ENCODE results near the gene DRD2. TPM values are rescaled to one million over a fixed set of nuclear protein-coding genes. Genes with fewer than 3 reads are reported as not detected.
"Not testable (repeated sequence)": the region's sequence is repeated elsewhere in the genome, so short reads cannot be mapped to it uniquely, and the experiment has no call there.

Gene DRD2
- total RNA-seq, result under 1 TPM; 0.30 to 0.86 TPM

- H3K27me3 Mint-ChIP-seq, result peaks cover 64% of the 10 kb centered on the region
- H3K4me1 Mint-ChIP-seq, result peaks cover 8% of the 10 kb centered on the region
- no peaks in the 10 kb centered on the region for H3K36me3 Mint-ChIP-seq (ENCODE audit: low read depth)
- no peak within 1 kb of the TSS for H3K27ac Mint-ChIP-seq
- DNase-seq, result no peak
- H3K9me3 Mint-ChIP-seq, result no peaks in the 10 kb centered on the region
- ChIA-PET POLR2A (no interaction called here), CTCF (no interaction called here)
- peak within 1 kb of the TSS; percentile 38 for H3K4me3 Mint-ChIP-seq
These were observed at the start of gene DRD2 for GRCh38 chr11:113475160-113475761. Gene DRD2 (minus strand): TSS chr11:113475398. CDS start chr11:113424651, 50,747 bp downstream.

- DNase-seq; CTCF ChIA-PET; H3K36me3 Mint-ChIP-seq (ENCODE audit: low read depth); H3K4me3 Mint-ChIP-seq; H3K9me3 Mint-ChIP-seq; H3K27ac Mint-ChIP-seq; H3K4me1 Mint-ChIP-seq; POLR2A ChIA-PET: not testable (repeated sequence)
- H3K27me3 Mint-ChIP-seq, result peaks cover 29% of the 10 kb centered on the region
These were observed 48.7 kb upstream of the DRD2 start for GRCh38 chr11:113523906-113524305.

GRCh38 chr11:113521737-113522517 is 46.7 kb upstream of the DRD2 start:
- Mint-ChIP-seq H3K36me3 (ENCODE audit: low read depth) (no peaks in the 10 kb centered on the region), H3K4me3 (no peak overlapping the region), H3K9me3 (no peaks in the 10 kb centered on the region), H3K27ac (no peak overlapping the region), H3K27me3 (peaks cover 28% of the 10 kb centered on the region), H3K4me1 (no peaks in the 10 kb centered on the region)
- CTCF ChIA-PET, result interaction anchor here (1.5 kb wide), 1 partner anchor 11 kb away, joined by 4 read pairs; no protein-coding TSS in a partner anchor
- POLR2A ChIA-PET, result no interaction called here
- no peak for DNase-seq

- ChIA-PET CTCF (interaction anchor here (1.9 kb wide), 1 partner anchor 13 kb away, joined by 7 read pairs; no protein-coding TSS in a partner anchor), POLR2A (interaction anchor here (0.9 kb wide), 1 partner anchor 12 kb away, joined by 3 read pairs; no protein-coding TSS in a partner anchor)
- no peak overlapping the region for H3K27ac Mint-ChIP-seq
These were observed 44.9 kb upstream of the DRD2 start for GRCh38 chr11:113519989-113520613.

GRCh38 chr11:113518716-113519495 is 43.7 kb upstream of the DRD2 start:
- CTCF ChIA-PET, result interaction anchor here (1.9 kb wide), 1 partner anchor 14 kb away, joined by 7 read pairs; no protein-coding TSS in a partner anchor
- POLR2A ChIA-PET, result no interaction called here
- no peaks in the 10 kb centered on the region for H3K9me3 Mint-ChIP-seq
- no peak overlapping the region for H3K4me3 Mint-ChIP-seq
- peaks cover 19% of the 10 kb centered on the region for H3K27me3 Mint-ChIP-seq
- no peak overlapping the region for H3K27ac Mint-ChIP-seq
- no peaks in the 10 kb centered on the region for H3K36me3 Mint-ChIP-seq (ENCODE audit: low read depth)
- H3K4me1 Mint-ChIP-seq, result no peaks in the 10 kb centered on the region
- DNase-seq, result no peak

More at GRCh38 chr11:113519989-113520613, 44.9 kb upstream of the DRD2 start:
- Mint-ChIP-seq H3K4me3 (no peak overlapping the region), H3K9me3 (no peaks in the 10 kb centered on the region), H3K27me3 (peaks cover 21% of the 10 kb centered on the region), H3K4me1 (no peaks in the 10 kb centered on the region), H3K36me3 (ENCODE audit: low read depth) (no peaks in the 10 kb centered on the region)
- DNase-seq, result no peak

GRCh38 chr11:113517361-113517760 is 42.2 kb upstream of the DRD2 start:
- Mint-ChIP-seq H3K36me3 (ENCODE audit: low read depth) (no peaks in the 10 kb centered on the region), H3K27ac (no peak overlapping the region)
- CTCF ChIA-PET, result no interaction called here

GRCh38 chr11:113514856-113515255 is 39.7 kb upstream of the DRD2 start:
- Mint-ChIP-seq H3K27me3 (peaks cover 11% of the 10 kb centered on the region), H3K9me3 (no peaks in the 10 kb centered on the region), H3K4me1 (no peaks in the 10 kb centered on the region), H3K36me3 (ENCODE audit: low read depth) (no peaks in the 10 kb centered on the region), H3K27ac (no peak overlapping the region), H3K4me3 (no peak overlapping the region)
- ChIA-PET CTCF (no interaction called here), POLR2A (no interaction called here)
- DNase-seq, result no peak

More at GRCh38 chr11:113517361-113517760, 42.2 kb upstream of the DRD2 start:
- no peaks in the 10 kb centered on the region for H3K4me1 Mint-ChIP-seq
- H3K4me3 Mint-ChIP-seq, result no peak overlapping the region
- no peaks in the 10 kb centered on the region for H3K9me3 Mint-ChIP-seq
- no peak for DNase-seq
- POLR2A ChIA-PET, result no interaction called here
- peaks cover 14% of the 10 kb centered on the region for H3K27me3 Mint-ChIP-seq

GRCh38 chr11:113507341-113507740 is 32.1 kb upstream of the DRD2 start:
- no peak for DNase-seq
- Mint-ChIP-seq H3K9me3 (no peaks in the 10 kb centered on the region), H3K27me3 (peaks cover 48% of the 10 kb centered on the region), H3K36me3 (ENCODE audit: low read depth) (no peaks in the 10 kb centered on the region), H3K4me1 (no peaks in the 10 kb centered on the region), H3K27ac (no peak overlapping the region), H3K4me3 (no peak overlapping the region)
- ChIA-PET CTCF (interaction anchor here (0.7 kb wide), 1 partner anchor 9 kb away, joined by 5 read pairs; no protein-coding TSS in a partner anchor), POLR2A (no interaction called here)

- no peak for DNase-seq
- H3K27ac Mint-ChIP-seq, result no peak overlapping the region
- H3K36me3 Mint-ChIP-seq (ENCODE audit: low read depth), result no peaks in the 10 kb centered on the region
- ChIA-PET CTCF (no interaction called here), POLR2A (no interaction called here)
- H3K4me3 Mint-ChIP-seq, result no peak overlapping the region
- H3K4me1 Mint-ChIP-seq, result no peaks in the 10 kb centered on the region
- H3K9me3 Mint-ChIP-seq, result no peaks in the 10 kb centered on the region
- peaks cover 48% of the 10 kb centered on the region for H3K27me3 Mint-ChIP-seq
These were observed 31.7 kb upstream of the DRD2 start for GRCh38 chr11:113506893-113507292.

- no peak overlapping the region for H3K27ac Mint-ChIP-seq
- H3K4me3 Mint-ChIP-seq, result no peak overlapping the region
- no peaks in the 10 kb centered on the region for H3K4me1 Mint-ChIP-seq
- H3K9me3 Mint-ChIP-seq, result no peaks in the 10 kb centered on the region
- peaks cover 47% of the 10 kb centered on the region for H3K27me3 Mint-ChIP-seq
- DNase-seq, result no peak
- CTCF ChIA-PET, result no interaction called here
- POLR2A ChIA-PET, result no interaction called here
- H3K36me3 Mint-ChIP-seq (ENCODE audit: low read depth), result no peaks in the 10 kb centered on the region
These were observed 31.3 kb upstream of the DRD2 start for GRCh38 chr11:113506461-113506860.

- no peak for DNase-seq
- no peaks in the 10 kb centered on the region for H3K4me1 Mint-ChIP-seq
- H3K27ac Mint-ChIP-seq, result no peak overlapping the region
- H3K27me3 Mint-ChIP-seq, result peaks cover 53% of the 10 kb centered on the region
- H3K36me3 Mint-ChIP-seq (ENCODE audit: low read depth), result no peaks in the 10 kb centered on the region
- H3K4me3 Mint-ChIP-seq, result no peak overlapping the region
- no peaks in the 10 kb centered on the region for H3K9me3 Mint-ChIP-seq
- POLR2A ChIA-PET, result no interaction called here
- CTCF ChIA-PET, result no interaction called here
These were observed 30.6 kb upstream of the DRD2 start for GRCh38 chr11:113505541-113506375.

GRCh38 chr11:113505046-113505445 is 29.8 kb upstream of the DRD2 start:
- ChIA-PET POLR2A (no interaction called here), CTCF (no interaction called here)
- Mint-ChIP-seq H3K27ac (no peak overlapping the region), H3K9me3 (no peaks in the 10 kb centered on the region), H3K4me3 (no peak overlapping the region), H3K4me1 (no peaks in the 10 kb centered on the region), H3K36me3 (ENCODE audit: low read depth) (no peaks in the 10 kb centered on the region), H3K27me3 (peaks cover 51% of the 10 kb centered on the region)
- no peak for DNase-seq

Measured in activated CD4-positive, alpha-beta memory T cell treated with anti-CD3 and anti-CD28 coated beads, Interleukin-2, amount 10 ng/mL, durations not matched to agents 7 days and 5 days (primary cell).